Measurements from ENCODE around the gene SLC23A3.
A peak's percentile ranks its signal among the peaks of the same experiment; 100 is the strongest.

Gene SLC23A3

GRCh38 chr2:219142329-219142728, 27.5 kb downstream of the SLC23A3 start:
- peak; percentile 89 for DNase-seq (ENCODE audit: low read depth)

DNA sequence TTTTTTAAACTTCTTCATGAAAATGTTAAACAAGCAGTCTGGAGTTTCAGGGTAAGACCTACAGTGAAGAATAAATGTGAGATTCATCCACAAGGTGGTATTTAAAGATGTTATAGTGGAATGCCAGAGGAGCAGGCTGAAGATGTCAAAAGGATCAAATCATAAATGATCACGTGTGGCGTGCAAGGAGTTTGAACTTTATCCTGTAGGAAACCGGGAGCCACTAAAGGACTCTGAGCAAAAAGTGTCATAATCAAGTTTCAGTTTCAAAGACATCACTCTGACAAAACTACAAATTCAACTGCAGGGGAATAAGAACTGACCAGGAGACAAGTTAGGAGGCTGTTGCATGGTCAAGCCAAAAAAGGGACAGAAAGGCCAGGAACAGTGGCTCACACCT, 29.1 kb downstream of the SLC23A3 start:
- no peak for DNase-seq (ENCODE audit: low read depth)

DNA sequence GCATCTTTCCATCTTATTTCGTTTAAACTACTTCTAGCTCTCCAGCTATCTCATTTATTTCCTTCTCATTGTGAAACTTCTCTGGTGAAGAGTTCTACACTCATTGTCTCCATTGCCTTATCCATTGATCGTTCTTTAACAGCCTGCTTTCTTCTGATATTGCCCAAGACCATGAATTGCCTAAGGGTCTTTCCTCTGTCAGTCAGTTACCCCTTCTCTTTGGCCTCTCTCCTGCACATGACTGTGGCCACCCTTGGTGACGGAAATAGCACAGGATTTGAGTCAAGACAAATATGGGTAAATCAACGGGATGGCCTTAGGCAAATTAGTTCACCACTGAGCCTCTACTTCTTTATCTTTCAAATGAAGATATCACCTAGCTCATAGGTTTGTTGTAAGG, 35.9 kb downstream of the SLC23A3 start:
- DNase-seq (ENCODE audit: low read depth), result no peak

GRCh38 chr2:219131744-219132143, 38.1 kb downstream of the SLC23A3 start:
- DNase-seq (ENCODE audit: low read depth), result no peak

DNA sequence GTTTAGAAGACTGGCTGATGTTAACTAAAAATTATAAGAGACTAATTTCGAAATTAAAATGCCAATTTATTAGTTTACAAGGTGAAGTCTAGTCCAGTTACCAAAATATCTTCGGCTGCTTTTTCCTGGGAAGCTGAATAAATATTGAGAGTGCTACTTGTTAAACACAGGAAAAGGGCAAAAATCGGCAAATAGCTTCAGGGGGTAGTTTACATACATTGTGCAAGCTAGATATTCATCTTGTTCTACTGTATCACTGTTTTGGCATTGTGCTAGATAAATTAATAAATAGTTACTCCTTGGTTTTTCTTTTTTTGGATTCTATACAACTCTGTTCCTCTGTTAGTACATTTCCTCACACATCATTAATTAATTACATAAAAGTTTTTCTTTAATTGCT, 38.5 kb downstream of the SLC23A3 start:
- no peak for DNase-seq (ENCODE audit: low read depth)

- DNase-seq (ENCODE audit: low read depth), result no peak
Measured at GRCh38 chr2:219129589-219129988, 40.2 kb downstream of the SLC23A3 start.

GRCh38 chr2:219128396-219128795, 41.4 kb downstream of the SLC23A3 start:
- no peak for DNase-seq (ENCODE audit: low read depth)

DNA sequence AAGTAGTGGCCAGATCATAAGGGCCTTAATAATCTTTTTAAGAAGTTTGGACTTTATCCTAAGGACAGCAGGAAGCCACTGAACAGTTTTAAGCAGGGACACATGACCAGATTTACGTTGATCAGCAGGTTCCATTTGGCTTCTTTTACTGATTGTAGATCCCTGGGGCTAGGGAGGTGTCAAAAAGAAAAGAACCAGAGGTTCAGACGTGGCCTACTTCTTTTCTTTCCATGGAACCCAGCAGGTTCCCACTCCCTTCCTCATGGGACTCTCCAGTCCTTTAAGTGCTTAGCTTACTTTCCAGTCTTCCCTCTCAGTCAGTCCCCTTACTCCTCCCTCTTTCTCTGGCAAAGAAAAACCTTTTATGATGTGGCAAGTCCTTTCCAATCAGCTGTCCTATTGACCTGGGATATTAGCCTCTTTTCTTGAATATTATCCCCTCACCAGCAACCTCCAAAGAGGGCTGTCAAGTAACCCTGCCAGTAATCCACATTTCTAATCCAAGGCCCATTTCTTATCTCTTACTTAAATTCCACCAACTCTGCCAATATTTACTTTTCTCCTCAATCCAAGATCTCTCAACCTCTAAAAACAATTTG, 42.7 kb downstream of the SLC23A3 start:
- DNase-seq (ENCODE audit: low read depth), result no peak

DNA sequence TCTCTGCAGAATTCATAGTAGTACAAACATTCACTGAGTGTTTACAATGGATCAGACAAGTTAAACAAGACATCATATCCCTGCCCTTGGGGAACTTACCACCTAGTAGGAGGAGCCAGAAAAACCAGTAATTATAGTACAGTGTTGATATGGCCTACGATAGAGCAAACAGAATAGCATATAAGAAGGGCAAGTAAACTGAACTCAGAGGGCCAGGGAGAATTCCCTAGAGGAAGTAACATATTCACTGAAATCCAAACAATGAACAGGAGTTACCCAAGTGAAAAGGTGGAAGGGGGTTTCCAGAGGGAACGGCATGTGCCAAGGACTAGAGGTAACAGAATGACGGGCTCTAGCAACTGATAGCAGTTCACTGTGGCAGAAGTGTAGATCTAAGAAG, 43.3 kb downstream of the SLC23A3 start:
- no peak for DNase-seq (ENCODE audit: low read depth)

GRCh38 chr2:219125886-219126270, 44.0 kb downstream of the SLC23A3 start:
- no peak for DNase-seq (ENCODE audit: low read depth)

- no peak for DNase-seq (ENCODE audit: low read depth)
Measured at GRCh38 chr2:219125225-219125885, 44.5 kb downstream of the SLC23A3 start.

DNA sequence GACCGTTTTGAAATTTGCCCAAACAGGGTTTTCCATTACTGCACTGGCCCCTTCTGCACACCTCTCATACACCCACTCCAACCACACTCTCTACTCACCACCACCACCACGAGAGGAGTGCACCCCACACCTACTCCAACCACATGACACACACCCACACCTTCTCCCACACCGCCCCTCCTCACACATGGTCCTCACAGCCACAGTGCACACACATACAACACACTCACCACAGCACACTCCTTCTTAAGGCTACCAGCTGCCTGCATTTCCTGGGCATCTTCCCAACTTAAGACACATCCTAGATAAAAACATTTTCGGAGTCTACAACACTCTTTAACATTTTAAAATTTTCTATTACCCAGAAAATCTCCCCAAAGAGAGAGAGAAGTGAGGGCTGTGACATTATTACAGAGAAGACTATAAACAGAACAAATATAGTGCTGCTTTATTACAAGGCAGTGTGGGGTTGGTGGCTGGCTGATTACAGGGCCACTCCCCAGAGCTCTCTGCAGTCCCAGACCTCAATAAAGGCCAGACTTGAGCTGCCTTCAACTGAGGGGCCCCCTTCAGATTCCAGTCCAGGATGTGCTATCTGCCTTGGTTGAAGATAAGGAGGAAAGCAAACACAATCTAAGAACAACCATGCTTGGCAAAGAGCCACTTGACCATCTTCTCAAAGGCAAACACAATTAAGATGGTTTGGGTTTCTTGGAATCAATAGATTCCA, 45.3 kb downstream of the SLC23A3 start:
- no peak for DNase-seq (ENCODE audit: low read depth)

DNA sequence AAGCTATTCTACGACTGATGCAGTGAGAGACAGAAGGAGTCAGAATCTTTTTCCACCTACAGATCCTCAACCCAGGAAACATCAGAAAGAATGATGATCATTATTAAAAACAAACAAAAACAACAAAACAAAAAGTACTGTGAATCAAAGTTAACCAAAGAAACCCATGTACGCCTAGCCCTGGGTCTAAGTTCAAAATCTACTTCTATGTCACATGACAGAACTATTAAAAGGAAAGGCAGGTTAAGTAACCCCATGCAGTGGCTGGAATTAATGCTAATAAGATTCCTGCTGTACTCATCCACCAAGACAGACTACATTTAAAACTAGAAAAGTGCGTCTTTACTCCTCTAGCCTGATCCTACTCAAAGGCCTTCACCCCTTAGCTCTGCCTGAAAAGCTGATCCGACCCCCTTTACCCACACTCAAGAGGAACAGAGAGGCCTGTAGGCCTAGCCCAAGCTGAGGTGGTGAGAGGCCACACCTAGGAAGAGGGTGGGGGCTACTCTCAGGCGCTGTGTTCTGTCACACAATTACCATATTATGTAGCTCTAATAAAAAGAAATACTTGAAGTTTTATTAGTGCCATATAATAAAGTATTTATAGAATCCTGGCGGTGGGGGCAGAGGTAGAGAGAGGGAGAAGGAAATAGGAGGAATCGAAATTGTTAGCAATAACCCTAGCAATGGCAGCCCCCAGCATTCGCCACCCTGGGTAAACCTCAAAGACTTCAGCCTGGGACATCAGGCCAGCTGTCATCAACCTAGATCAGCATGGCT, 46.3 kb downstream of the SLC23A3 start:
- no peak for DNase-seq (ENCODE audit: low read depth)

DNA sequence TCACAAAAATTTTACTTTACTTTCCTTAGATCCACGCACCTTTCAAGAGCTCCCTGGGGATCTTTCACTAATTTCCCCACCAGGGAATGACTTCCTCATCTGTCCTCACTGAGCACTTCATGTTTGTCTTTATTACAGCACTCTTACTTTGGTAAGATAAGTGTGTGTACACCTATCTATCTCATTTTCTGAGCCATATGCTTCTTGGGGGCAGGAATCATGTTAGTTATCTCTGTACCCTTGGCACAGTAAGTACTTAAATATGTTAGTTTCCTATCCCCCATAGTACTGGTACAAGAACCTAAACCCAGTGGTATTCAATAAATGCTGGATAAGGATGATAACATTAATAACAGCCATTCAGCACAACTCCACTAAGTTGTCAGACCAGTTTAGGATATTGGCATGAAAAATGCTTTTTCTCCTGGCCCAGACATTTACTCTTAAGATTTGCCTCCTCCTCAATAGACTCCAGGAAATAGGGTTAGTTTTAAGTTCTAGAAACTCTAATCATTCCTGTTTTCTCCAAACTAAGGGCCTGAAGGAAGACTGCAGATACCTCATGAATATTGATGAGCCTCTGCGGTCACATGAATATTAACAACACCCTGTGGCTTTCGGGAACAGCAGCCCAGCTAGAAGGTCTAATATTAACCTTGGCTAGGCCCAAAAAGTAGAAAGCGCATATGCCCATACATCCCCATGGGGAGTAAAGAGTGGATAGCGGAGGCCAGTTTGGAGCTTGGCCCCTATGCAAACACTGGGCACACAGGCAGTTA, 47.4 kb downstream of the SLC23A3 start:
- DNase-seq (ENCODE audit: low read depth), result no peak

- DNase-seq (ENCODE audit: low read depth), result no peak
Measured at GRCh38 chr2:219120082-219120481, 49.7 kb downstream of the SLC23A3 start.

- no peak for DNase-seq (ENCODE audit: low read depth)
Measured at GRCh38 chr2:219119422-219120043, 50.3 kb downstream of the SLC23A3 start.

DNA sequence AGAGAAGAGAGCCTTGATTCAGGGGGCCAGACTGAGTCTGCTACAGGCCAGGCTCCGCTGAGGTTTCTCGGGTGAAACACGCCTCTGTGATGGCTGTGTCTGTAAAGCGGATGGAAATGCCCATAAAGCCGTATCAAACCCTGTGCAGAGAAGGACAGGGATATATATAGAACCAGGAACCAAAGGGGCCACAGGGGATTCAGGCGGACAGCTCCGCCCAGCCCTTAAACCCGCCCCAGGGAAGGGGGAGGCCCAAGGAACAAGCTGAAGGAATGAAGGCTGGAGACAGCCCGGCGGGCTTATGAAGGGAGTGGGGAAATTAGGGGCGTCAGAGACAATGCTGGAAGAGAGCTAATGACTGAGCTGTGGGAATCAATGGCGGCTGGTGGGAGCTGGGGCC, 51.3 kb downstream of the SLC23A3 start:
- no peak for DNase-seq (ENCODE audit: low read depth)

- DNase-seq (ENCODE audit: low read depth), result no peak
Measured at GRCh38 chr2:219116776-219117646, 52.8 kb downstream of the SLC23A3 start.

DNA sequence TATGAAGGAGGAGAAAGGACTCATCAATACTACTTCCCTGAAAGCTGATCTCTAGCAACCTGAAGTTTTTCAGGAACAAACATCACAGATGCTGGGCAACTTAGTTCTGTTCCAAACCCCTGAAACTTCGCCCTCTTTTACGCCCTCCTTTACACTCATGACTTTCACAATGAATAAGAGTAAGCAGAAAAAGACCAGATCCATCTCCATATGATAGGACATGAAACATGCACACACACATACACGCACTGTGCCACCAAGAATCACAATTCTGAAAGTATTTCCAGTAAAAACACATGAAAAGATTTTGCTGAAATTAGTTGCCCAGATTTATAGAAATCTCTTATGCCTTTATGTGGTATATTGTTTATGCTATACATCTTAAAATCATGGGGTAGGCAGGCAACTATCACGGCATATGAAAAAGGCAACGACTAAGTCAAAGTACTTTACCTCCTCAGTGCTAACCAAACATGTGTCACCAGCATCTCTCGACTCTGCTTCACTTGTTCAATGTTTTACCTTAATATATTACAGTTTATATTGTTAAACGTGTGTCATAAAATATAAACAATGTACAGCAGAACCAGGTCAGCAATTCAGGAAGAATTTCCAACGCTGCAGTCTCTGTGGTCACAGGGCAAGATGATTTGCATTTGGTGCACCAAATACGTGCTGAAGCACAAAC, 57.0 kb downstream of the SLC23A3 start:
- DNase-seq (ENCODE audit: low read depth), result no peak

DNA sequence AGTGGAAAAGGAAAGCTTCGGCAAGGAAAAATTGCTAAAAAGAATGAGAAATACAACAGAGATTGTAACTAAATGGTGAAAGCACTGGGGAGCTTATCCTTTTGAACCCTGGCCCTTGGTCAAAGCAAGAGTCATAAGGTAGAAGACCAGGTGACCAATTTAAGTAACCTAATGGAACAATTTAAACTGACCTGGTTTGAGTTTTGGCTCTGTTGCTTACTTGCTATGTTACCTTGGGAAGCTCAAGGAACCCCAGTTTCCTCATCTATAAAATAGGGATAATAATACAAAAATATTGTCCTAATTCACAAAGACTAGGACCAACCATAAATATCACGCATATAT, 57.8 kb downstream of the SLC23A3 start:
- DNase-seq (ENCODE audit: low read depth), result no peak

Measured in GM04503 (cell line).